ENCODE measurements around the gene WBP2NL.

The WBP2NL gene

DNA sequence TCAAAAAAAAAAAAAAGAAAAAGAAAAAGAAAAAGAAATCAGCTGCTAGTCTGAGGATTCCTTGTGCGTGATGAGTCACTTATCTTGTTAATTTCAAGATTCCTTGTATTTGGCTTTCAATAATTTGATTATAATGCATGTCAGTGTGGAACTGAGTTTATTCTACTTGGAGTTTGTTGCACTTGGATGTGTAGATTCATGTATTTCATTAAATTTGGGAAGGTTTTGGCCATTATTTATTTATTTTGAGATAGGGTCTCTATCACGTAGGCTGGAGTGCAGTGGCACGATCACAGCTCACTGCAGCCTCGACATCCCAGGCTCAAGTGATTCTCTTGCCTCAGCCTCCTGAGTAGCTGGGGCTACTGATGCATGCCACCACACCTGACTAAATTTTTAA lies 14.8 kb downstream of the WBP2NL start:
- no peak for TF ChIP-seq CTCF (IDR thresholded peaks at IDR 0.05)
- Mint-ChIP-seq H3K27ac (no peak overlapping the region), H3K27me3 (ENCODE audit: low read depth, poor library complexity) (peaks cover 43% of the 10 kb centered on the region), H3K4me1 (no peaks in the 10 kb centered on the region), H3K4me3 (no peak overlapping the region), H3K9me3 (peaks cover 36% of the 10 kb centered on the region), H3K36me3 (ENCODE audit: low read depth) (no peaks in the 10 kb centered on the region)
- no peak for DNase-seq

- Mint-ChIP-seq H3K27ac (no peak overlapping the region), H3K27me3 (ENCODE audit: low read depth, poor library complexity) (peaks cover 56% of the 10 kb centered on the region), H3K36me3 (ENCODE audit: low read depth) (no peaks in the 10 kb centered on the region), H3K9me3 (peaks cover 13% of the 10 kb centered on the region), H3K4me3 (no peak overlapping the region), H3K4me1 (no peaks in the 10 kb centered on the region)
- DNase-seq: no peak
- TF ChIP-seq CTCF (IDR thresholded peaks at IDR 0.05): no peak
Observed at GRCh38 chr22:42016111-42016510, 17.5 kb downstream of the WBP2NL start.

- H3K27ac Mint-ChIP-seq: no peak overlapping the region
- peaks cover 55% of the 10 kb centered on the region for H3K27me3 Mint-ChIP-seq (ENCODE audit: low read depth, poor library complexity)
- no peaks in the 10 kb centered on the region for H3K4me1 Mint-ChIP-seq
- TF ChIP-seq CTCF (IDR thresholded peaks at IDR 0.05): no peak
- H3K4me3 Mint-ChIP-seq: no peak overlapping the region
- H3K9me3 Mint-ChIP-seq: no peaks in the 10 kb centered on the region
- no peaks in the 10 kb centered on the region for H3K36me3 Mint-ChIP-seq (ENCODE audit: low read depth)
- DNase-seq: no peak
Observed at GRCh38 chr22:42018224-42018623, 19.6 kb downstream of the WBP2NL start.

DNA sequence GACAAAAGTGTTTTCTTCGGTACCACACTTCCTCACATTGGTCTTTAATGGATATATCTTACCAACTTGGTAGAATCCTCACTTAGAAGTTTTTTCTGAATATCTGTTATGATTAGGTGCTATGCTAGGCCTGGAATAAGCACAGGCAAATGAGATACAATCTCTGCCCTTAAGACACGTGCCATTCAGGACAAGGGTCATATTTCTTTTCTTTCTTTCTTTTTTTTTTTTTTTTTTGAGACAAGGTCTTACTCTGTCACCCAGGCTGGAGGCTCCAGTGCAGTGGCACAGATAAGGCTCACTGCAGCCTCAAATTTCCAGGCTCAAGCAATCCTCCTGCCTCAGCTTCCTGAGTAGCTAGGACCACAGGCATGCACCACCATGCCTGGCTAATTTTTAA lies 23.0 kb downstream of the WBP2NL start:
- Mint-ChIP-seq H3K27ac (no peak overlapping the region), H3K9me3 (no peaks in the 10 kb centered on the region), H3K4me3 (no peak overlapping the region), H3K36me3 (ENCODE audit: low read depth) (no peaks in the 10 kb centered on the region), H3K4me1 (no peaks in the 10 kb centered on the region), H3K27me3 (ENCODE audit: low read depth, poor library complexity) (peaks cover 43% of the 10 kb centered on the region)
- TF ChIP-seq CTCF (IDR thresholded peaks at IDR 0.05): no peak
- DNase-seq: no peak

DNA sequence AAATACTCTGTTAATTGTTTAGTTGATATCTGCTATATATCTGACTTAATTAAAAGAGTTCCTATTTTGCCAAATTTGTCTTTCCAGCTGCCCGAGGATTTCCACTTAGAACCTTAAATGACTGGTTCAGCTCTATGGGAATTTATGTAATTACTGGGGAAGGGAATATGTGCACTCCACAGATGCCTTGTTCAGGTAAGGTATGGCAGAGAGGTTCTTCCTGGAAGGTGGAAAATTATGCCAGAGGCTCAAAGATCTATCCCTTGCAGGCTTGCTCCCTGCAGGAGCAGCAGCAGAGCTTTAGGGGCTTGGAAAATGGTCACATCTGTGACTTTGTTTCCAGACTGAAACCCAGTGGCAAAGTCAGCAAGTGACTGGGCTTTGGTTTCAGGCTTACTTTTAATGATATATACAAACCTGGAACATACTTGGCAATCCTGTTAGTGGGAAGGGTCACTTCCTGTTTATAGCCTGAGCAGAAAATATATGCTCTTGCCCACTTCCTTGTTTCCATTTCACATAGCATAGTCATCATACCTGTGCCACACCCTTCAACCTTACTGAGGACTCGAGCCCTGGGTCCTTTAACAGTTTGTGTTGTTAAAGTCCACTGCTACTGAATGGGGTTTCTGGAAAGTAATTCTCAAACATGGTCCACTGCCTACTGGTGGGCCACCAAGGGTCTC lies 23.7 kb downstream of the WBP2NL start:
- no peak for DNase-seq
- Mint-ChIP-seq H3K4me1 (no peaks in the 10 kb centered on the region), H3K4me3 (no peak overlapping the region), H3K27me3 (ENCODE audit: low read depth, poor library complexity) (peaks cover 40% of the 10 kb centered on the region), H3K36me3 (ENCODE audit: low read depth) (no peaks in the 10 kb centered on the region), H3K9me3 (no peaks in the 10 kb centered on the region), H3K27ac (no peak overlapping the region)
- no peak for TF ChIP-seq CTCF (IDR thresholded peaks at IDR 0.05)

- Mint-ChIP-seq H3K27ac (no peak overlapping the region), H3K4me3 (no peak overlapping the region), H3K27me3 (ENCODE audit: low read depth, poor library complexity) (peaks cover 26% of the 10 kb centered on the region), H3K4me1 (no peaks in the 10 kb centered on the region), H3K36me3 (ENCODE audit: low read depth) (no peaks in the 10 kb centered on the region), H3K9me3 (no peaks in the 10 kb centered on the region)
- no peak for TF ChIP-seq CTCF (IDR thresholded peaks at IDR 0.05)
- DNase-seq: no peak
Observed at GRCh38 chr22:42025421-42025820, 26.8 kb downstream of the WBP2NL start.

Data from nephron progenitor cell (in vitro differentiated cells).